ENCODE measurements around the gene MYH7.
"Not testable (repeated sequence)": the region's sequence is repeated elsewhere in the genome, so short reads cannot be mapped to it uniquely, and the experiment has no call there.

Gene MYH7

GRCh38 chr14:23401291-23401690, 34.2 kb downstream of the MYH7 start:
- peaks cover 0 to 8% of the 10 kb centered on the region in 2 donors for H3K27me3 ChIP-seq (ENCODE audit: control insufficient read depth in 1 of 2, insufficient read depth in 2 of 2, low read length in 2 of 2)
- H3K9me3 ChIP-seq (ENCODE audit: control insufficient read depth in 1 of 2, low read length in 2 of 2) = no peaks in the 10 kb centered on the region
- no peaks in the 10 kb centered on the region for H3K36me3 ChIP-seq (ENCODE audit: control insufficient read depth in 1 of 2, insufficient read depth in 2 of 2, low read length in 2 of 2)
- no peak overlapping the region for H3K9ac ChIP-seq (ENCODE audit: low read depth in 1 of 2, low read length in 2 of 2)
- H3K27ac ChIP-seq (ENCODE audit: low read depth, low read length) = no peak overlapping the region
- no peak overlapping the region for H3K4me3 ChIP-seq (ENCODE audit: low read depth in 1 of 2, low read length in 2 of 2)
- H3K4me1 ChIP-seq (ENCODE audit: control insufficient read depth in 1 of 2, insufficient read depth in 2 of 2, low read length in 2 of 2) = no peaks in the 10 kb centered on the region

- H3K36me3 ChIP-seq (ENCODE audit: control insufficient read depth in 1 of 2, insufficient read depth in 2 of 2, low read length in 2 of 2); H3K4me3 ChIP-seq (ENCODE audit: low read depth in 1 of 2, low read length in 2 of 2); H3K27me3 ChIP-seq (ENCODE audit: control insufficient read depth in 1 of 2, insufficient read depth in 2 of 2, low read length in 2 of 2): not testable (repeated sequence)
These were observed 34.8 kb downstream of the MYH7 start for GRCh38 chr14:23400496-23401149.

DNA sequence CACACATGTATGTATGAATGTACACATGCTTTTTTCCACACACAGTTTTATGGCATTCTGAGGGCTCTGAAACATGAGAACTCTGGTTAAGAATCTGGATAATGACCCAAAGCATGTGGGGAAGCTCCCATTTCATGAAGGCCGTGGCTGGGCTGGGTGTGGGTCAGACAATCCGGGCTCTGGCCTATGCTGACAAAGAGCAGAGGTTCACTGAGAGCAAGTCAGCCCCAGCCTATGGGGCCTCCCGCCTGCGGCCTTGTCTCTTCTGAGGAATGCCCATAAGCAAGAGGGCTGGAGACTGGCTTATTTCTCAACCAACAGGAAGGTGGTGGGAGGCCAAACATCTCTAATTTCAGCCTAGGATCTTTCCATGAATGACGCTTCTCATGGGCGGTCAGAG, 35.9 kb downstream of the MYH7 start:
- H3K27ac ChIP-seq (ENCODE audit: low read depth, low read length) = no peak overlapping the region
- no peak overlapping the region for H3K4me3 ChIP-seq (ENCODE audit: low read depth in 1 of 2, low read length in 2 of 2)
- H3K9ac ChIP-seq (ENCODE audit: low read depth in 1 of 2, low read length in 2 of 2) = no peak overlapping the region
- H3K36me3 ChIP-seq (ENCODE audit: control insufficient read depth in 1 of 2, insufficient read depth in 2 of 2, low read length in 2 of 2) = no peaks in the 10 kb centered on the region
- H3K4me1 ChIP-seq (ENCODE audit: control insufficient read depth in 1 of 2, insufficient read depth in 2 of 2, low read length in 2 of 2) = no peaks in the 10 kb centered on the region
- peaks cover 0 to 8% of the 10 kb centered on the region in 2 donors for H3K27me3 ChIP-seq (ENCODE audit: control insufficient read depth in 1 of 2, insufficient read depth in 2 of 2, low read length in 2 of 2)
- H3K9me3 ChIP-seq (ENCODE audit: control insufficient read depth in 1 of 2, low read length in 2 of 2) = no peaks in the 10 kb centered on the region

More at GRCh38 chr14:23400496-23401149, 34.8 kb downstream of the MYH7 start:
- not testable (repeated sequence) for H3K9ac ChIP-seq (ENCODE audit: low read depth in 1 of 2, low read length in 2 of 2); H3K9me3 ChIP-seq (ENCODE audit: control insufficient read depth in 1 of 2, low read length in 2 of 2); H3K27ac ChIP-seq (ENCODE audit: low read depth, low read length); H3K4me1 ChIP-seq (ENCODE audit: control insufficient read depth in 1 of 2, insufficient read depth in 2 of 2, low read length in 2 of 2)

DNA sequence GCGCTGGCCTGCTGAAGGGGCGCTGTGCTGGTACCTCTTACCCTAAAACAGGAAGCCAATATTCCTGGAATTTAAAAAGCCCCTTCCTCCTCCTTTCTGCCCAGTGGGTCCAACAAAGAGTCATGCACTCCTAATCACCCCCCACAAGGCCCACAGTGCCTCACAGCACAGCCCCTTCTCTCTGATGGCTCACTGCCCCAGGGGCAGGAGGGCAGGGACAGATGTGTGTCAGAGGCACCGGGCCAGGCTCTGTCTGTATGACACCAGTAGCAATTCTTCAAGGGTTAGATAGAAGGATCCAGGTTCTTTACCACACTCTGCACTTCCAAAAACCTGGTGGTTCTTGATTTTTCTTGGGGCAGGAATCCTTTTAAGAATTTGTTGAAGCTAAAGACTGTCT, 36.3 kb downstream of the MYH7 start:
- peaks cover 0 to 8% of the 10 kb centered on the region in 2 donors for H3K27me3 ChIP-seq (ENCODE audit: control insufficient read depth in 1 of 2, insufficient read depth in 2 of 2, low read length in 2 of 2)
- H3K36me3 ChIP-seq (ENCODE audit: control insufficient read depth in 1 of 2, insufficient read depth in 2 of 2, low read length in 2 of 2) = no peaks in the 10 kb centered on the region
- no peaks in the 10 kb centered on the region for H3K4me1 ChIP-seq (ENCODE audit: control insufficient read depth in 1 of 2, insufficient read depth in 2 of 2, low read length in 2 of 2)
- H3K9me3 ChIP-seq (ENCODE audit: control insufficient read depth in 1 of 2, low read length in 2 of 2) = no peaks in the 10 kb centered on the region
- H3K9ac ChIP-seq (ENCODE audit: low read depth in 1 of 2, low read length in 2 of 2) = no peak overlapping the region
- no peak overlapping the region for H3K27ac ChIP-seq (ENCODE audit: low read depth, low read length)
- H3K4me3 ChIP-seq (ENCODE audit: low read depth in 1 of 2, low read length in 2 of 2) = no peak overlapping the region

DNA sequence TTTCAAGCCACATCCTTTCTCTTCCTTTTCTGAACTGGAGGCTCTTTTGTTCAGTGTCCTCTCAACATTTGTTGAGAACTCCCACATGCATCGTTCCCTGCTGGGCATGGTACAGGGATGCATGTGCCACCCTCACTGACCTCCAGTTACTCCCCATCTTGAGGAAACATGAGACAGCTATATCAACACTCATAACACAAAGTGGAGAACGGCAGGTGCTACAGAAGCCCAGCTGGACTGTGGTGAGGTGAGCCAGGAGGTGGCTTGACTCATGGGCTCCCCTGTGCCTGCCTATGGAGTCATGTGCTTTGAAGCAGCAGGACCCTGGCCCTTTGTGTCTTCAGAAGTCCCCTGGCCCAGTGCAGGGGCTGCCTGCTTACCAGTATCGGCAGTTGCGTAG, 37.1 kb downstream of the MYH7 start:
- H3K4me1 ChIP-seq (ENCODE audit: control insufficient read depth in 1 of 2, insufficient read depth in 2 of 2, low read length in 2 of 2) = no peaks in the 10 kb centered on the region
- peaks cover 0 to 6% of the 10 kb centered on the region in 2 donors for H3K27me3 ChIP-seq (ENCODE audit: control insufficient read depth in 1 of 2, insufficient read depth in 2 of 2, low read length in 2 of 2)
- no peak overlapping the region for H3K27ac ChIP-seq (ENCODE audit: low read depth, low read length)
- H3K9me3 ChIP-seq (ENCODE audit: control insufficient read depth in 1 of 2, low read length in 2 of 2) = no peaks in the 10 kb centered on the region
- no peak overlapping the region for H3K4me3 ChIP-seq (ENCODE audit: low read depth in 1 of 2, low read length in 2 of 2)
- no peaks in the 10 kb centered on the region for H3K36me3 ChIP-seq (ENCODE audit: control insufficient read depth in 1 of 2, insufficient read depth in 2 of 2, low read length in 2 of 2)
- no peak overlapping the region for H3K9ac ChIP-seq (ENCODE audit: low read depth in 1 of 2, low read length in 2 of 2)

- Histone ChIP-seq H3K27me3 (ENCODE audit: control insufficient read depth in 1 of 2, insufficient read depth in 2 of 2, low read length in 2 of 2) (no peaks in the 10 kb centered on the region), H3K4me1 (ENCODE audit: control insufficient read depth in 1 of 2, insufficient read depth in 2 of 2, low read length in 2 of 2) (no peaks in the 10 kb centered on the region), H3K36me3 (ENCODE audit: control insufficient read depth in 1 of 2, insufficient read depth in 2 of 2, low read length in 2 of 2) (no peaks in the 10 kb centered on the region), H3K9me3 (ENCODE audit: control insufficient read depth in 1 of 2, low read length in 2 of 2) (no peaks in the 10 kb centered on the region), H3K9ac (ENCODE audit: low read depth in 1 of 2, low read length in 2 of 2) (no peak overlapping the region), H3K4me3 (ENCODE audit: low read depth in 1 of 2, low read length in 2 of 2) (no peak overlapping the region), H3K27ac (ENCODE audit: low read depth, low read length) (no peak overlapping the region)
These were observed 38.6 kb downstream of the MYH7 start for GRCh38 chr14:23396781-23397407.

DNA sequence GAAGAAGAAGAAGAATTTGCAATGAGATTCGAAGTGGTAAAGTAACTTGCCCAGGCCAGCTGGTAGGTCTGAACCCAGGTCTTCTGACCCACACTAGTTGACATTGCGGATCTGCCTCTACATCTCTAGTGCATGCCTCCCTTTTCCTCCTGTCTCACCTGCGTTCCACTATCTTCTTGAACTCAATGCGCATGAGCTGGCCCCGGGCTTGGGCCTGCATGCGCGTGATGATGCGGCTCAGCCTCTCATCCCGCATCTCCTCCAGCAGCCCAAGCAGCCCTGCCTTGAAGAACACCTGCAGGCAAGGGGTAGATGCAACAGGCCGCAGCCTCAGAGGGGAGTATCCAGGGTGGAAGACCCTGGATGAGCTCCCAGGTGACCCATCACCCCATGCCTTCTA, 39.3 kb downstream of the MYH7 start:
- Histone ChIP-seq H3K4me1 (ENCODE audit: control insufficient read depth in 1 of 2, insufficient read depth in 2 of 2, low read length in 2 of 2) (no peaks in the 10 kb centered on the region), H3K36me3 (ENCODE audit: control insufficient read depth in 1 of 2, insufficient read depth in 2 of 2, low read length in 2 of 2) (no peaks in the 10 kb centered on the region), H3K27me3 (ENCODE audit: control insufficient read depth in 1 of 2, insufficient read depth in 2 of 2, low read length in 2 of 2) (no peaks in the 10 kb centered on the region), H3K4me3 (ENCODE audit: low read depth in 1 of 2, low read length in 2 of 2) (no peak overlapping the region), H3K9ac (ENCODE audit: low read depth in 1 of 2, low read length in 2 of 2) (no peak overlapping the region), H3K9me3 (ENCODE audit: control insufficient read depth in 1 of 2, low read length in 2 of 2) (no peaks in the 10 kb centered on the region), H3K27ac (ENCODE audit: low read depth, low read length) (no peak overlapping the region)

- Histone ChIP-seq H3K4me1 (ENCODE audit: control insufficient read depth in 1 of 2, insufficient read depth in 2 of 2, low read length in 2 of 2) (no peaks in the 10 kb centered on the region), H3K27me3 (ENCODE audit: control insufficient read depth in 1 of 2, insufficient read depth in 2 of 2, low read length in 2 of 2) (peaks cover 0 to 4% of the 10 kb centered on the region in 2 donors), H3K9ac (ENCODE audit: low read depth in 1 of 2, low read length in 2 of 2) (no peak overlapping the region), H3K9me3 (ENCODE audit: control insufficient read depth in 1 of 2, low read length in 2 of 2) (no peaks in the 10 kb centered on the region), H3K4me3 (ENCODE audit: low read depth in 1 of 2, low read length in 2 of 2) (no peak overlapping the region), H3K27ac (ENCODE audit: low read depth, low read length) (no peak overlapping the region), H3K36me3 (ENCODE audit: control insufficient read depth in 1 of 2, insufficient read depth in 2 of 2, low read length in 2 of 2) (no peaks in the 10 kb centered on the region)
These were observed 42.8 kb downstream of the MYH7 start for GRCh38 chr14:23392613-23393012.

DNA sequence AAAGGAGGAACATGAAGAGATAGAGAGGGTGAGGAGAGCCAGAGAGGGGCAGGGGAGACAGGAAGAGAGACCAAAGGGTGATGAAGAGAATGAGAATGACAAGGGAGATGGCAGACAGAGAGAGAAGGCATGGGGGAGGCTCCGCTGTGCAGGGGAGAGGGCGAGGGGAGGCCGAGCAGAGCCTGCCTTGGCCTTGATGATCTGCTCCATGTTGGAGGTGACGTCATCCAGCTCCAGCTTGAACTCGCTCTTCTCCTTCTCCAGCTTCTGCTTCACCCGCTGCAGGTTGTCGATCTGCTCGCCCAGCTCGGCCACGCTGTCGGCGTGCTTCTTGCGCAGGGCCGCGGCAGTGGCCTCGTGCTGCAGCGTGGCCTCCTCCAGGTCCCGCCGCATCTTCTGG, 45.6 kb downstream of the MYH7 start:
- not testable (repeated sequence) for H3K36me3 ChIP-seq (ENCODE audit: control insufficient read depth in 1 of 2, insufficient read depth in 2 of 2, low read length in 2 of 2); H3K4me1 ChIP-seq (ENCODE audit: control insufficient read depth in 1 of 2, insufficient read depth in 2 of 2, low read length in 2 of 2); H3K27ac ChIP-seq (ENCODE audit: low read depth, low read length); H3K4me3 ChIP-seq (ENCODE audit: low read depth in 1 of 2, low read length in 2 of 2); H3K9ac ChIP-seq (ENCODE audit: low read depth in 1 of 2, low read length in 2 of 2); H3K27me3 ChIP-seq (ENCODE audit: control insufficient read depth in 1 of 2, insufficient read depth in 2 of 2, low read length in 2 of 2); H3K9me3 ChIP-seq (ENCODE audit: control insufficient read depth in 1 of 2, low read length in 2 of 2)

- no peak overlapping the region for H3K9ac ChIP-seq (ENCODE audit: low read depth in 1 of 2, low read length in 2 of 2)
- peaks cover 0 to 4% of the 10 kb centered on the region in 2 donors for H3K27me3 ChIP-seq (ENCODE audit: control insufficient read depth in 1 of 2, insufficient read depth in 2 of 2, low read length in 2 of 2)
- H3K4me3 ChIP-seq (ENCODE audit: low read depth in 1 of 2, low read length in 2 of 2) = no peak overlapping the region
- H3K36me3 ChIP-seq (ENCODE audit: control insufficient read depth in 1 of 2, insufficient read depth in 2 of 2, low read length in 2 of 2) = no peaks in the 10 kb centered on the region
- no peaks in the 10 kb centered on the region for H3K9me3 ChIP-seq (ENCODE audit: control insufficient read depth in 1 of 2, low read length in 2 of 2)
- no peak overlapping the region for H3K27ac ChIP-seq (ENCODE audit: low read depth, low read length)
- H3K4me1 ChIP-seq (ENCODE audit: control insufficient read depth in 1 of 2, insufficient read depth in 2 of 2, low read length in 2 of 2) = no peaks in the 10 kb centered on the region
These were observed 46.1 kb downstream of the MYH7 start for GRCh38 chr14:23389396-23389795.

Data from duodenal mucosa (tissue), 2 donors.